GM21526 (cell line): ENCODE results near the gene MR1.
A peak's percentile ranks its signal among the peaks of the same experiment; 100 is the strongest.
"Not testable (repeated sequence)": the region's sequence is repeated elsewhere in the genome, so short reads cannot be mapped to it uniquely, and the experiment has no call there.

ENCODE experiments used
- ATAC-seq: cut with Tn5 transposase; IDR thresholded peaks from one replicate; pipeline ENCODE4 v1.9.1; 2021; ENCODE audit warnings: moderate library complexity; ENCODE audit not compliant: unreplicated experiment, low FRiP score

MR1 gene

GRCh38 chr1:181028196-181028595, 5.6 kb upstream of the MR1 start:
- ATAC-seq = no peak

DNA sequence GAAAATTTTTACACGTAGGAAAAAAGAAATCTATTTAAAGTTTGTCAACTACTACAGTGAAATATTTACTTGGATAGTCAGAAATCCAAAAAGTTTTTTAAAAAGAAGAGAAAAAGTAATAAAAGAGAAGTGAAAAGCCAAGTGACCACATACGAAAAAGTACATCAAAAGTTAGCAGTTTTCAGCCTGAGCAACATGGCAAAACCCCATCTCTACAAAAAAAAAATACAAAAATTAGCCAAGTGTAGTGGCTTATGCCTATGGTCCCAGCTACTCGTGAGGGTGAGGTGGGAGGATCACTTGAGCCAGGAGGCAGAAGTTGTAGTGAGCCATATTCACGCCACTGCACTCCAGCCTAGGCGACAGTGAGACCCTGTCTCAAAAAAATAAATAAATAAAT, 5.2 kb upstream of the MR1 start:
- no peak for ATAC-seq

GRCh38 chr1:181032535-181032934, 1.2 kb upstream of the MR1 start:
- no peak for ATAC-seq

GRCh38 chr1:181033128-181033798, 520 bp upstream of the MR1 start:
- ATAC-seq = peak; percentile 33

DNA sequence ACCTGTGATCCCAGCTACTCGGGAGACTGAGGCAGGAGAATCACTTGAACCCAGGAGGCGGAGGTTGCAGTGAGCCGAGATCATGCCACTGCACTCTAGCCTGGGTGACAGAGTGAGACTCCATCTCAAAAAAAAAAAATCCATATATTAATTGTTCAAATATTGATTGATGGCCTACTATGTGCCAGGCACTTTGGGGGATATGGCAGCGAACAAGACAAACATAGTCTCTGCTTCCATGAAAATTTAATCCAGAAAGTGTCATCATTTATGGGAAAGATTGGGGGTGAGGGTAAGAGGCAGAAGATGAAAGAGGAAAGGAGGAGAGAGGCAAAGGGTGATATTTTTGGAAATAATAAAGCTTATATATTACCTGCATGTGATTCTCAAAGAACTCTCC, 1.4 kb downstream of the MR1 start:
- not testable (repeated sequence) for ATAC-seq

DNA sequence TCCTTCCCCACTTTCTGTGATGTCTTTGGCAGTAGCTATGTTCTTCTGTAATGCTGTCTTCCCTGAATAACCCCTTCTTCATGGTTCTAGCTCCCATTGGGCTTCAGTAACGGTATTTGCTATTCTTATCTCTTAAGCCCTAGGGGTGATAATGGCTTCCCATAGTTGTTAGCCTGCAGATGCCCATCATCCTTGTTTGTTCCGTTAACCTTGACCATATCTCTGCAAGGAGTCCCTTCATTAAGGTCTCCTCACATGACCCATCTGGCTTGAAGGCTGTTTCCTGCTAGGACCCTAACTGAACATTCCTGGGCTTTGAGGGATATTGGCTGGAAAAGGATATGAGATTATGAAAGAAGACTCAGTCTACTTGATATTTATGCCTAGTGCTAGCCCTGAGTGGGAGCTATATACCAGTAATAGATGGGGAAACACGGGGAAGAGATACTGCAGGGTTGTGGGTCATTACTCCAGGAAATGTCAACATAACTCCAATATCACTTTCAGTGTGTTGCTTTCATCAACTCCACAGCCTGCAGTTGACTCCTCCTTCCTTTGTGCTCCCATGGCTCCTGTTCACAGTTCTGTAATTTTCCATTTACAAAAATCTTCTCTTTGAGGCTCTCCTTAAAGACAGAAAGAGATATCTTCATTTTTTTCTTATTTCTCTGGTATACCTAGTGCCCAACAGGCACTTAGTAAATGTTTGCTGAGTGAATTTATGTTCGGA, 2.5 kb downstream of the MR1 start:
- ATAC-seq = no peak

GRCh38 chr1:181037386-181037785, 3.6 kb downstream of the MR1 start:
- ATAC-seq = no peak

GRCh38 chr1:181038399-181038873, 4.7 kb downstream of the MR1 start:
- no peak for ATAC-seq

DNA sequence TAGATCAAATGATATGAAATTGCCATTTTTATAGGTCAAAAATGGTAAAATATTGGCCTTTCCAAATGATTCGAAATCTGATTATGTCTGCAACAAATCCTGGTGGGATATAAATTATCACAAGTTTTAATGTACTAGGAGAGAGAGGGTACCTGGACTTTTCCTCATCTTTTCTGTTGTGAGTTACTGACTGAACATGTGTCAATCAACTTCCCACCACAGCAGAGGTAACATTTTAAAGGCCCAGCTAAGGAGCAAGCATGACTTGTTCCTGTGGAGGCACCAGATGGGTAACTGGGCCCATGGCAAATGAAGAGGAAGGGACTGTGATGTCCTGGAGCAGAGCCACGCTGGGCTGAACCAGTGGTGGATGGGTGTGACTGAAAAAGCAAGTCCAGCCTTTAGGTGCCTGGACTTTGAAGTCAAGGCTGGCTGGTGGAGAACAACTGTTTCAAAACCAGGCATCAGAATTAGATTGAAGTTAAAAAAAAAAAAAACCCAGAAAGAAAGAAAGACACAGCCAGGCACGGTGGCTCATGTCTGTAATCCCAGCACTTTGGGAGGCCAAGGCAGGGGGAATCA, 6.6 kb downstream of the MR1 start:
- no peak for ATAC-seq

DNA sequence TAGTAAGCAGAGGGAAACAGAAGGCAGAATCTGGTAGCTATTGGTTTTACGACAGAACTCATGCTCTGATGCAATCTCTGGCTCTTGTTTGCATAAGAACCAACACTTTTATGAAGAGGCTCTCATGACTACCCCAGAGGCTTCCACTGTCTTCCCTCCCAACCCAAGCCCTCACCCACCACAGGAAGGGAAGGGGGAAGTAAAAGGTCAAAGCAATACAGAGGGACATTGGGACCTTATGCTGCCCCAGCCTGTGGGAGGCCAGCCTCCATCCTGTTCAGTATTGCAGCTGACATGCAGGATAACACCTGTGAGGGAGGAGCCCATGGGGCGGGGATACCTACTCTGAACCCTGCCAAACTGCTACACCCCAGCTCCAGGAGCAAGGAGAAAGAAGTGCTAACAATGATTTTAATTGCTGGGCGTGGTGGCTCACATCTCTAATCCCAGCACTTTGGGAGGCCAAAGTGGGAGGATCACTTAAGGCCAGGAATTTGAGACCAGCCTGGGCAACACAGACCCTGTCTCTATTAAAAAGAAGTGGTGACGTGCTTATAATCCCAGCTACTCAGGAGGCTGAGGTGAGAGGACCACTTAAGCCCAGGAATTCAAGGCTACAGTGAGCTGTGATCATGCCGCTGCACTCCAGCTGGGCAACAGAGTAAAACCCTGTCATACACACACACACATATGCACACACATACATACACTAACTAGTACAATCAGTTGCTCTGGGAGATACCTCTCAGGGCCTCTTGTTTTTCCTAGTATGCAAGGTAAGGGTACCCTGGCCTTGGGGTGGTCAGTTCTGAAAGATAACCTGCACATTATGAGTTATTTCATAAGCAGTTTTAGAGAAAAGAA, 9.5 kb downstream of the MR1 start:
- no peak for ATAC-seq

GRCh38 chr1:181044449-181044966, 10.7 kb downstream of the MR1 start:
- peak; percentile 42 for ATAC-seq

GRCh38 chr1:181045946-181046345, 12.2 kb downstream of the MR1 start:
- ATAC-seq = not testable (repeated sequence)

- ATAC-seq = no peak
Measured at GRCh38 chr1:181049378-181049777, 15.6 kb downstream of the MR1 start.

- no peak for ATAC-seq
Measured at GRCh38 chr1:181050922-181051321, 17.1 kb downstream of the MR1 start.

- ATAC-seq = no peak
Measured at GRCh38 chr1:181056560-181056959, 22.8 kb downstream of the MR1 start.

GRCh38 chr1:181057079-181057478, 23.3 kb downstream of the MR1 start:
- no peak for ATAC-seq

- no peak for ATAC-seq
Measured at GRCh38 chr1:181059435-181059834, 25.7 kb downstream of the MR1 start.

- no peak for ATAC-seq
Measured at GRCh38 chr1:181060066-181060465, 26.3 kb downstream of the MR1 start.

DNA sequence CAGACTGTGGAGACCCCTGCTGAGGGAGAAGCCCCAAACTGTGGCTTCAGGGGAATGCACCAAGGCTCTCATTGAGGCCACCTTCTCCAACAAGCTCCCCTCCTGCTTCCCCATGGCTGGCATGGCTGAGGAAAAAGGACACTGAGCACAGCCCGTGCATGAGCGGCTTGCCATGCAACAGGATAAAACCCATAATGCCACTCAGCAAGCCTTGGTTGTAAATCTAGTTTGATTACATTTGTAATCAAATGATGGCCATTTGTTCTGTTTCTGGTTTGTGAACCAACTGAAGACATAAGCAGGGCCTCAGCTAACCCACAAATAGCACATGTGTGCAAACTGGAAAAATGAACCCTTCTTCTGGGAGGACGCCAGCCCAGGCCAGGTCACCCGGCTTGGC, 27.2 kb downstream of the MR1 start:
- not testable (repeated sequence) for ATAC-seq

- no peak for ATAC-seq
Measured at GRCh38 chr1:181061487-181061886, 27.7 kb downstream of the MR1 start.
